Measurements from ENCODE around the gene UBE2S. TPM values are rescaled to one million over a fixed set of nuclear protein-coding genes. Genes with fewer than 3 reads are reported as not detected.

Gene UBE2S
- total RNA-seq, 1 experiment from 2014 or later, result 279 TPM

GRCh38 chr19:55390461-55390880, 17.1 kb downstream of the UBE2S start:
- CTCF ChIA-PET, result no interaction called here
- Mint-ChIP-seq H3K27ac (ENCODE audit: unreplicated experiment) (peak overlapping the region; percentile 51), H3K4me1 (ENCODE audit: low read depth, unreplicated experiment) (peaks cover 7% of the 10 kb centered on the region), H3K36me3 (ENCODE audit: insufficient read depth, unreplicated experiment) (peaks cover 67% of the 10 kb centered on the region), H3K27me3 (ENCODE audit: insufficient read depth, unreplicated experiment) (no peaks in the 10 kb centered on the region), H3K9me3 (ENCODE audit: unreplicated experiment) (no peaks in the 10 kb centered on the region), H3K4me3 (ENCODE audit: unreplicated experiment) (no peak overlapping the region)
- no peak for DNase-seq
- POLR2A ChIA-PET, result interaction anchor here (0.5 to 1.5 kb wide), 2 partner anchors 17 to 55 kb away, joined by 5 to 10 read pairs; partner anchors contain the start of gene UBE2S
- intact Hi-C loops (cut with micrococcal nuclease; ENCODE audit: unreplicated experiment), result no loop called here
- Histone ChIP-seq H3K36me3 (ENCODE audit: control insufficient read depth, insufficient read depth, low read length) (peaks cover 18% of the 10 kb centered on the region), H3K27me3 (replicated peaks; ENCODE audit: control insufficient read depth, insufficient read depth, low read length) (no peaks in the 10 kb centered on the region), H3K4me1 (peaks cover 18% of the 10 kb centered on the region), H3K9me3 (no peaks in the 10 kb centered on the region), H3K4me3 (ENCODE audit: low read depth, low read length) (no peak overlapping the region)
- TF ChIP-seq CTCF (IDR thresholded peaks at IDR 0.05; ENCODE audit: insufficient read depth in 1 of 2, low read depth in 1 of 2, low read length in 1 of 2, severe bottlenecking in 1 of 2, unreplicated experiment in 1 of 2), result no peak
- no TSS peak for BruUV-seq (replicated peaks)

GRCh38 chr19:55389386-55390317, 17.9 kb downstream of the UBE2S start:
- Histone ChIP-seq H3K36me3 (ENCODE audit: control insufficient read depth, insufficient read depth, low read length) (peaks cover 18% of the 10 kb centered on the region), H3K27me3 (replicated peaks; ENCODE audit: control insufficient read depth, insufficient read depth, low read length) (no peaks in the 10 kb centered on the region), H3K9me3 (no peaks in the 10 kb centered on the region), H3K4me3 (ENCODE audit: low read depth, low read length) (no peak overlapping the region), H3K4me1 (peaks cover 18% of the 10 kb centered on the region)
- ChIA-PET POLR2A (interaction anchor here (1.5 to 2.2 kb wide), 2 partner anchors 18 to 50 kb away, joined by 10 read pairs; partner anchors contain the start of genes KMT5C and UBE2S), CTCF (interaction anchor here (0.5 kb wide), 1 partner anchor 15 kb away, joined by 6 read pairs; no protein-coding TSS in a partner anchor)
- no peaks in the 10 kb centered on the region for H3K27me3 Mint-ChIP-seq (ENCODE audit: insufficient read depth, unreplicated experiment)
- no peaks in the 10 kb centered on the region for H3K9me3 Mint-ChIP-seq (ENCODE audit: unreplicated experiment)
- peaks cover 71% of the 10 kb centered on the region for H3K36me3 Mint-ChIP-seq (ENCODE audit: insufficient read depth, unreplicated experiment)
- no peak for TF ChIP-seq CTCF (IDR thresholded peaks at IDR 0.05; ENCODE audit: insufficient read depth in 1 of 2, low read depth in 1 of 2, low read length in 1 of 2, severe bottlenecking in 1 of 2, unreplicated experiment in 1 of 2)
- H3K4me3 Mint-ChIP-seq (ENCODE audit: unreplicated experiment), result no peak overlapping the region
- intact Hi-C loops (cut with micrococcal nuclease; ENCODE audit: unreplicated experiment), result loop anchor here (10.0 kb wide), 1 partner anchor 245 kb away; no protein-coding TSS in a partner anchor
- H3K27ac Mint-ChIP-seq (ENCODE audit: unreplicated experiment), result peak overlapping the region; percentile 75
- peaks cover 7% of the 10 kb centered on the region for H3K4me1 Mint-ChIP-seq (ENCODE audit: low read depth, unreplicated experiment)
- DNase-seq, result no peak
- no TSS peak for BruUV-seq (replicated peaks)

DNA sequence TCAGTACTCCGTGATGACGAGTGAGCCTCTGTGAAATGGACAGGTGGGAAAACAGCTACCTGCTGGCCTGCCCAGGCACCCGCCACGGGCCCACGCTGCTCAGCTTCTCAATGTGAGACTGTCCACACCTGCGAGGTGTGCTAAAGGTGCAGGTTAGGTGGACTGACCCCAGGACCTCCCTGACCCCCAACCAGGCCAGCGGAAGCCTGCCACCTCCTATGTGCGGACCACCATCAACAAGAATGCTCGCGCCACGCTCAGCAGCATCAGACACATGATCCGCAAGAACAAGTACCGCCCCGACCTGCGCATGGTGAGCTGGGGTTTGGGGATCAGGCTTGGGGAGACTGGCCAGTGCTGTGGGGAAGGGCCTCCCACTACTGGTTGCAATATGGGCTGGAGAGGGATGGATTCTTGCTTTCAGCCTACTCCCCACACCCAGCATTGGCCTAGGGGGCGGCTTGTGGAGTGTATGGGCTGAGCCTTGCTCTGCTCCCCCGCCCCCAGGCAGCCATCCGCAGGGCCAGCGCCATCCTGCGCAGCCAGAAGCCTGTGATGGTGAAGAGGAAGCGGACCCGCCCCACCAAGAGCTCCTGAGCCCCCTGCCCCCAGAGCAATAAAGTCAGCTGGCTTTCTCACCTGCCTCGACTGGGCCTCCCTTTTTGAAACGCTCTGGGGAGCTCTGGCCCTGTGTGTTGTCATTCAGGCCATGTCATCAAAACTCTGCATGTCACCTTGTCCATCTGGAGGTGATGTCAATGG, 19.7 kb downstream of the UBE2S start:
- peaks cover 65% of the 10 kb centered on the region for H3K36me3 Mint-ChIP-seq (ENCODE audit: insufficient read depth, unreplicated experiment)
- no TSS peak for BruUV-seq (replicated peaks)
- Histone ChIP-seq H3K4me1 (peaks cover 22% of the 10 kb centered on the region), H3K9me3 (no peaks in the 10 kb centered on the region), H3K27me3 (replicated peaks; ENCODE audit: control insufficient read depth, insufficient read depth, low read length) (no peaks in the 10 kb centered on the region), H3K4me3 (ENCODE audit: low read depth, low read length) (peak overlapping the region; percentile 5; the same call in 1 of the 2 replicates), H3K36me3 (ENCODE audit: control insufficient read depth, insufficient read depth, low read length) (peaks cover 18% of the 10 kb centered on the region)
- no peak for TF ChIP-seq CTCF (IDR thresholded peaks at IDR 0.05; ENCODE audit: insufficient read depth in 1 of 2, low read depth in 1 of 2, low read length in 1 of 2, severe bottlenecking in 1 of 2, unreplicated experiment in 1 of 2)
- H3K4me1 Mint-ChIP-seq (ENCODE audit: low read depth, unreplicated experiment), result peaks cover 7% of the 10 kb centered on the region
- POLR2A ChIA-PET, result interaction anchor here (0.6 to 2.2 kb wide), 2 partner anchors 20 to 49 kb away, joined by 4 to 10 read pairs; partner anchors contain the start of genes KMT5C and UBE2S
- CTCF ChIA-PET, result interaction anchor here (0.6 kb wide), 1 partner anchor 237 kb away, joined by 3 read pairs; no protein-coding TSS in a partner anchor
- intact Hi-C loops (cut with micrococcal nuclease; ENCODE audit: unreplicated experiment), result loop anchor here (10.0 kb wide), 1 partner anchor 247 kb away; no protein-coding TSS in a partner anchor
- no peak for DNase-seq
- no peaks in the 10 kb centered on the region for H3K27me3 Mint-ChIP-seq (ENCODE audit: insufficient read depth, unreplicated experiment)
- no peaks in the 10 kb centered on the region for H3K9me3 Mint-ChIP-seq (ENCODE audit: unreplicated experiment)
- peak overlapping the region; percentile 93 for H3K4me3 Mint-ChIP-seq (ENCODE audit: unreplicated experiment)
- peak overlapping the region; percentile 70 for H3K27ac Mint-ChIP-seq (ENCODE audit: unreplicated experiment)

Data from Caco-2 (cell line).